Measurements from ENCODE around the gene CASP6. TPM values are rescaled to one million over a fixed set of nuclear protein-coding genes. Genes with fewer than 3 reads are reported as not detected.

CASP6 gene
- 22.7 and 32.5 TPM in 2 replicates for total RNA-seq

DNA sequence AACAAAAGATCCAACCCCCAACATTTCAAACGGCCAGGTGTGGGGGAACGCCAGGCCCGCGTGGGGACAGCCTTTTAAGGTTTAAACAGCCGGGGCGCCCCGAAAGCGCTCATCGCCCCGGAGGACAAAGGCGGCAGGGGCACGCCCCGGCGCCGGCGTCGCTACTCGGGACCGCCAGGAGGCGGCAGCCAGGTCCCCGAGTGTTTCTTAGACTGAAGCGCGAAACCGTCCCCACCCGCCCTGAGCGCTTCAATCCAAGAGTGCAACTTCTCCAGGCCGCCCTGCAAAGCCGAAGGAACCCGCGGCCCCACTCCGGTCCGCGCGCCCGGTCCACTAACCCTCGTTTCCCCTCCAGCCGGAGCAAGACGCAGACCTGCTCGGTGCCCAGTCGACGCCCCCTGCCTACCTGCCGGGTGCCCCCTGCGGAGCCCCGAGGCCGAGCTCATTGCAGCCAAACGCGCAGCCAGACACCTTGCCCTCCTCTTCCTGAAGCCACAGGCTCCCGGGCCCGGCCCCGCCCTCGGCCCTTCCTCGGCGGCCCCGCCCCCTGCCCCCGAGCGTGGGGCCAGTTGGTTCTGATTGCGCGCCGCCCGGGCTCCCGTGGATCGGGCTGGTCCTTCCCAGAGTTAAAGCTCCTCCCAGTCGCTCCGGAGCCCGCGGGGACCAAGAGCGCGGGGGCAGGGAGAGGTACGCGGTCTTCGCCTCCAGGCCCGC, at the start of gene CASP6:
TSS of gene CASP6 (minus strand) at position 496 of the 714 bp plus-strand sequence. CDS start at position 446, 50 bp downstream.

DNA sequence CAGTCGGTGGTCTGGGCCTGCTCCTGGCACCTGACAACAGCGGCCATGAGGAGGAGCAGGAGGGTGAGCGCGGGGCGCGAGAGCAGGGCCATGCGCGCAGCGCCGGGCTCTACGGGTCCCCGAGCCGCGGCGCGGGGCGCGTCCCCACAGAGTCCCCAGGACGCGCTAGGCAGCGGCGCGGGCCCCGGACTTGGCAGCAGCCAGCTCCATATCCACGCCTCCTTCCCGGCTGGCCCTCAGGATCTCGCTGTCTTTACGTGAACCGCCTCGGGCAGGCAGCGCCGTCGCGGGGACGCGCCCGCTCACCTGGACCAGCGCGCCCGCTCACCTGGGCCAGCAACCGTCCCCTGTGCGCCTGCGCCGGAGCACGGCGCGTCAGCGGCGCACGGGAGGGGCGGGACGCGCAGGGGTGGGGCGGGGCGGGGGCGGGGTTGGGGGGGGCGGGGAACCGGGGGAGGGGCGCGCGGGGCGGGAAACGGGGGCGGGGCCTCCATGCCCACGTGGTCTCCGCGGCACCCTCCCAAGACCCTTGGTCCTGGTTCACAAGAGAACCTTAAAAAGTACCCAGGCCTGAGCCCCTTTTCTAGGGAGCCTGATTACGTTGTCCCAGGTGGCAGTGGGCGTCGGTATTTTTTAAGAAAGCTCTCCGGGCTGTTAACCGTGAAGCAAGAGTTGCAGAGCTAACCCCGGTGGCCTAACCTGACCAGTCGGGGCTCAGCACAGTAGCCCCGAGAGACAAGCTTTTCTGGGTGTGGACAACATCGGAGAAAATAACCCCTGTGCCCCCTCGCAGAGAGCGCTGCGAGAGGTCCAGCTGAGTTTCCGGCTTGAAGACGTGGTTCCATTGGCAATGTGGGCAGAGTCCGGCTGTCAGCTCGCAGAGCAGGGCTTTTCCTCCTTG, 26.7 kb upstream of the CASP6 start, which contains the start of gene PLA2G12A:
TSS of gene PLA2G12A (minus strand) at position 353 of the 901 bp plus-strand sequence. CDS start at position 92, 261 bp downstream.

Small RNA genes within 50 kb of the gene (small RNA-seq; reads per million reads assigned to genes)
- gene HIGD1AP14: not detected

Other genes starting within 250 kb of the CASP6 start
- 37.2 and 37.3 TPM in 2 replicates for gene MCUB, start 143.2 kb downstream of the CASP6 start, total RNA-seq
- 16.1 and 30.6 TPM in 2 replicates for gene PLA2G12A, start 26.6 kb upstream of the CASP6 start, total RNA-seq
- gene CFI, start 98.6 kb upstream of the CASP6 start, total RNA-seq: 25.5 and 59.7 TPM in 2 replicates
- 8.0 and 8.2 TPM in 2 replicates for gene GAR1, start 112.3 kb upstream of the CASP6 start, total RNA-seq
- 0.11 and 0.13 TPM in 2 replicates for gene RRH, start 124.5 kb upstream of the CASP6 start, total RNA-seq
- 0.13 and 0.22 TPM in 2 replicates for gene LRIT3, start 144.7 kb upstream of the CASP6 start, total RNA-seq
- gene EGF, start 209.4 kb upstream of the CASP6 start, total RNA-seq: 0.78 and 2.5 TPM in 2 replicates